Measurements from ENCODE around the gene LYZL4.

Gene LYZL4, protein sequence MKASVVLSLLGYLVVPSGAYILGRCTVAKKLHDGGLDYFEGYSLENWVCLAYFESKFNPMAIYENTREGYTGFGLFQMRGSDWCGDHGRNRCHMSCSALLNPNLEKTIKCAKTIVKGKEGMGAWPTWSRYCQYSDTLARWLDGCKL

DNA sequence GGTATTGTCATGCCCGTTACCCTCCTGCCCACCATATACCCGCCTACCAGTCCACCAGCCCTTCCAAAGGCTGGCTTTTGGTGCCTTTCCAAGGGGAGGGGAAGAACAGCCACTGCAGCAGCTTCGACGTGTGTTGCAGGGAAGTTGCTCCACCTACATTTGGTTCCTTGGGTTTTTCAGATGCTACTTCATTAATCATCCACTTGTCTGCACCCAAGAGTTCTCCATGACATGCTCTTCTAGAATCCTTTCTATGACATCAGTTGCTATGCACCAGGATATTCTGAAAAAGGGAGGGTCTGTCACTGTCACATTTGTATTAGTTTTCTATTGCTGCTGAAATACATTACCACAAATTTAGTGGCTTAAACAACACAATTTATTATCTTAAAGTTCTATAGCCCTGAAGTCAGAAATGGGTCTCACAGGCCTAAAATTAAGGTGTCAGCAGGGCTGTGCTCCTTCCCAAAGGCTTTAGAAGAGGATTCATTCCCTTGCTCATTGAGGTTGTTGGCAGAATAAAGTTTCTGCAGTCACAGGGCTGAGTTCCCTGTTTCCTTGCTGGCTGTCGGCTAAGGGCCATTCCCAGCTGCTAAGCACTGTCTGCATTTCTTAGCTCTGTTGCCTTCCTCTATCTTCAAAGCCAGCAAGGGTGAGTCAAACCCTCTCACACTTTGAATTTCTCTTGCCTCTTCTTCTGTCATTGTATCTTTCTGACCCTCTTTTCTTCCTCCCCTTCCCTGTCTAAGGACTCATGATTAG is at the start of gene LYZL4:
Gene LYZL4, minus strand, starts transcription at position 241 of the 762 bp plus-strand sequence. CDS start 3,359 bp downstream, outside the sequence.
- H3K4me3 ChIP-seq (ENCODE audit: low read length) = no peak within 1 kb of the TSS
- H3K4me1 ChIP-seq (ENCODE audit: insufficient read depth, low read length) = no peaks in the 10 kb centered on the region
- H3K36me3 ChIP-seq (ENCODE audit: insufficient read depth, low read length) = no peaks in the 10 kb centered on the region
- no peak within 1 kb of the TSS for H2AFZ ChIP-seq (ENCODE audit: low read depth, low read length)
- H3K27me3 ChIP-seq (ENCODE audit: insufficient read depth, low read length) = no peaks in the 10 kb centered on the region
- no peaks in the 10 kb centered on the region for H3K9me3 ChIP-seq (ENCODE audit: low read length)

GRCh38 chr3:42459151-42459550 is 48.7 kb upstream of the LYZL4 start:
- no peaks in the 10 kb centered on the region for H3K9me3 ChIP-seq (ENCODE audit: low read length)
- H2AFZ ChIP-seq (ENCODE audit: low read depth, low read length) = no peak overlapping the region
- no peaks in the 10 kb centered on the region for H3K36me3 ChIP-seq (ENCODE audit: insufficient read depth, low read length)
- no peak overlapping the region for H3K4me3 ChIP-seq (ENCODE audit: low read length)
- no peaks in the 10 kb centered on the region for H3K27me3 ChIP-seq (ENCODE audit: insufficient read depth, low read length)
- H3K4me1 ChIP-seq (ENCODE audit: insufficient read depth, low read length) = no peaks in the 10 kb centered on the region

DNA sequence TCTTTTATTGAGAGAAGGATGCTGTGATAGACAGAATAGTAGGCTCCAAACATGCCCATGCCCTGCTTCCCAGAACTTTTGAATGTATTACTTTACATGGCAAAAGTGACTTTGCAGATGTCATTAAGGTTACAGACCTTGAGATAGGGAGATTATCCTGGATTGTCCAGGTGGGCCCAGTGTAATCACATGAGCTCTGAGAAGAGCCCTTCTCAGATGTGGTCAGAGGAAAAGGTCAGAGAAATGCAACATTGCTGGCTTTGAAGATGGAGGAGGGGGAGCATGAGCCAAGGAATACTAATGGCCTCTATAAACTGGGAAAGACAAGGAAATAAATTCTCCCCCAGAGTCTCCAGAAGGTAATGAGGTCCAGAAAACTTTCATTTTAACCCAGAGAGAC is 45.8 kb upstream of the LYZL4 start:
- Histone ChIP-seq H3K4me1 (ENCODE audit: insufficient read depth, low read length) (no peaks in the 10 kb centered on the region), H3K27me3 (ENCODE audit: insufficient read depth, low read length) (no peaks in the 10 kb centered on the region), H2AFZ (ENCODE audit: low read depth, low read length) (no peak overlapping the region), H3K9me3 (ENCODE audit: low read length) (no peaks in the 10 kb centered on the region), H3K4me3 (ENCODE audit: low read length) (no peak overlapping the region), H3K36me3 (ENCODE audit: insufficient read depth, low read length) (no peaks in the 10 kb centered on the region)

- H3K9me3 ChIP-seq (ENCODE audit: low read length) = no peaks in the 10 kb centered on the region
- H3K4me3 ChIP-seq (ENCODE audit: low read length) = no peak overlapping the region
- H3K27me3 ChIP-seq (ENCODE audit: insufficient read depth, low read length) = no peaks in the 10 kb centered on the region
- no peaks in the 10 kb centered on the region for H3K36me3 ChIP-seq (ENCODE audit: insufficient read depth, low read length)
- H2AFZ ChIP-seq (ENCODE audit: low read depth, low read length) = no peak overlapping the region
- no peaks in the 10 kb centered on the region for H3K4me1 ChIP-seq (ENCODE audit: insufficient read depth, low read length)
These were observed 41.3 kb upstream of the LYZL4 start for GRCh38 chr3:42451546-42452230.

DNA sequence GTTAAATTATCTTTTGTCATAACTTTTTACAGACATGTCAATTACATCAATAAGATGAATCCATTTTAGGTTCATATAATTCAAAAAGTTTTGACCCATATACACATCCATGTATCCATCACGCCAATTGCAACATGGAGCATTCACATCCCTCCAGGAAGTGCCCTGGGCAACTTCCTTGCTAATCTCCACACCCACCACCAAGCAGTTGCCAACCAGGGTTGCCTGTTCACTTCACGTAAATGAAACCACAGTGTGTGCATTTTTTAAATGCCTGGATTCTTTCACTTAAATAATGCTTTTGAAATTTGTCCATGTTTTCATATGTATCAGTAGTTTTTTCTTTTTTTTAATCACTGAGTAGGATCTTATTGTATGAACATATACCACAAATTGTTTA is 40.7 kb upstream of the LYZL4 start:
- Histone ChIP-seq H3K4me3 (ENCODE audit: low read length) (no peak overlapping the region), H3K4me1 (ENCODE audit: insufficient read depth, low read length) (no peaks in the 10 kb centered on the region), H3K27me3 (ENCODE audit: insufficient read depth, low read length) (no peaks in the 10 kb centered on the region), H3K9me3 (ENCODE audit: low read length) (no peaks in the 10 kb centered on the region), H2AFZ (ENCODE audit: low read depth, low read length) (no peak overlapping the region), H3K36me3 (ENCODE audit: insufficient read depth, low read length) (no peaks in the 10 kb centered on the region)

- no peak overlapping the region for H3K4me3 ChIP-seq (ENCODE audit: low read length)
These were observed 40.2 kb upstream of the LYZL4 start for GRCh38 chr3:42450567-42450966.

GRCh38 chr3:42447481-42447880 is 37.1 kb upstream of the LYZL4 start:
- no peaks in the 10 kb centered on the region for H3K36me3 ChIP-seq (ENCODE audit: insufficient read depth, low read length)
- no peaks in the 10 kb centered on the region for H3K27me3 ChIP-seq (ENCODE audit: insufficient read depth, low read length)
- no peak overlapping the region for H2AFZ ChIP-seq (ENCODE audit: low read depth, low read length)
- H3K4me1 ChIP-seq (ENCODE audit: insufficient read depth, low read length) = no peaks in the 10 kb centered on the region
- no peak overlapping the region for H3K4me3 ChIP-seq (ENCODE audit: low read length)
- H3K9me3 ChIP-seq (ENCODE audit: low read length) = no peaks in the 10 kb centered on the region

More at GRCh38 chr3:42450567-42450966, 40.2 kb upstream of the LYZL4 start:
- Histone ChIP-seq H3K9me3 (ENCODE audit: low read length) (no peaks in the 10 kb centered on the region), H3K36me3 (ENCODE audit: insufficient read depth, low read length) (no peaks in the 10 kb centered on the region), H2AFZ (ENCODE audit: low read depth, low read length) (no peak overlapping the region), H3K4me1 (ENCODE audit: insufficient read depth, low read length) (no peaks in the 10 kb centered on the region), H3K27me3 (ENCODE audit: insufficient read depth, low read length) (no peaks in the 10 kb centered on the region)

GRCh38 chr3:42446111-42447050 is 36.0 kb upstream of the LYZL4 start:
- Histone ChIP-seq H3K4me1 (ENCODE audit: insufficient read depth, low read length) (no peaks in the 10 kb centered on the region), H3K36me3 (ENCODE audit: insufficient read depth, low read length) (no peaks in the 10 kb centered on the region), H3K4me3 (ENCODE audit: low read length) (no peak overlapping the region), H2AFZ (ENCODE audit: low read depth, low read length) (no peak overlapping the region), H3K9me3 (ENCODE audit: low read length) (no peaks in the 10 kb centered on the region), H3K27me3 (ENCODE audit: insufficient read depth, low read length) (no peaks in the 10 kb centered on the region)

GRCh38 chr3:42443819-42444436 is 33.5 kb upstream of the LYZL4 start:
- Histone ChIP-seq H3K4me1 (ENCODE audit: insufficient read depth, low read length) (peaks cover 11% of the 10 kb centered on the region), H2AFZ (ENCODE audit: low read depth, low read length) (no peak overlapping the region), H3K9me3 (ENCODE audit: low read length) (no peaks in the 10 kb centered on the region), H3K36me3 (ENCODE audit: insufficient read depth, low read length) (no peaks in the 10 kb centered on the region), H3K27me3 (ENCODE audit: insufficient read depth, low read length) (no peaks in the 10 kb centered on the region), H3K4me3 (ENCODE audit: low read length) (no peak overlapping the region)

GRCh38 chr3:42443292-42443691 is 32.9 kb upstream of the LYZL4 start:
- Histone ChIP-seq H3K4me3 (ENCODE audit: low read length) (no peak overlapping the region), H3K36me3 (ENCODE audit: insufficient read depth, low read length) (no peaks in the 10 kb centered on the region), H3K9me3 (ENCODE audit: low read length) (no peaks in the 10 kb centered on the region), H3K4me1 (ENCODE audit: insufficient read depth, low read length) (peaks cover 11% of the 10 kb centered on the region), H2AFZ (ENCODE audit: low read depth, low read length) (no peak overlapping the region), H3K27me3 (ENCODE audit: insufficient read depth, low read length) (no peaks in the 10 kb centered on the region)

DNA sequence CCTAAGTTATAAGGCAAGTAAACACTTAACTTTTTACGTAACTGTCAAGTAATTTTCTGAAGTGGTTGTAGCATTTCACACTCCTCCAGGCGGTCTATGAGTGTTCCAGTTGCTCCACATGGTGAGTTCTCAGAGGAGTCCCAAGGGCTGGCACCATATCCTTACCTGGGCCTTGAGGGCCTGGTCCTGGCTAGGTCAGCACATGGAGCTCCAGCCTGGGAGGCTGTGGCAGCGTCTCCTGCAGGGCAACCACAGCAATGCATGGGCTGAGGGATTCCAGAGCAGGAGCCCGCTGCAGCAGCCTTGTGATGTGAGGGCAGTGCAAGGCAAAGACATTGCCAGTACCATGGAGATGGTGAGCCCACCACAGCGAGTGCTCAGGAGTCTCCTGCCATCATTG is 32.2 kb upstream of the LYZL4 start:
- Histone ChIP-seq H3K4me1 (ENCODE audit: insufficient read depth, low read length) (peaks cover 11% of the 10 kb centered on the region), H3K9me3 (ENCODE audit: low read length) (no peaks in the 10 kb centered on the region), H3K27me3 (ENCODE audit: insufficient read depth, low read length) (no peaks in the 10 kb centered on the region), H3K36me3 (ENCODE audit: insufficient read depth, low read length) (no peaks in the 10 kb centered on the region), H3K4me3 (ENCODE audit: low read length) (no peak overlapping the region), H2AFZ (ENCODE audit: low read depth, low read length) (no peak overlapping the region)

DNA sequence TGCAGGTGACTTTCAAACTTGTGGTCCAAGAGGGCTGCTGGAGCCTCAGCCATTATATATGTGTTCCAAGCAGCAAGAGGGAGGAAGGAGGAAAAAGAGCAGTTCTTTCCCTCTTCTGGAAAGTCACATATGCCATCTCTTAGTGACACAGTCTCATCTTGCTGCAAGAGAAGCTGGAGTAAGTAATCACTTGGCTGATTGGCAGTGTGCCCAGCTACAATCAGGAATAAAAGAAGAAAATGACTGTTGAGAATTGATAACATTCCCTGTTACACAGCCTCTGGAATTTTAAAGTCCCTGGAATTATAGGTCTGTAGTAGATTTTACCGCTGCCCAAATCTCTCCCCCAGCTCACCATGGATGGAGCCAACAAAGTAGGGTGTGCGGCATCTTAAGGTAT is 31.4 kb upstream of the LYZL4 start:
- H3K36me3 ChIP-seq (ENCODE audit: insufficient read depth, low read length) = no peaks in the 10 kb centered on the region
- peaks cover 11% of the 10 kb centered on the region for H3K4me1 ChIP-seq (ENCODE audit: insufficient read depth, low read length)
- no peaks in the 10 kb centered on the region for H3K27me3 ChIP-seq (ENCODE audit: insufficient read depth, low read length)

More for the DNA sequence above, 31.4 kb upstream of the LYZL4 start:
- Histone ChIP-seq H2AFZ (ENCODE audit: low read depth, low read length) (no peak overlapping the region), H3K9me3 (ENCODE audit: low read length) (no peaks in the 10 kb centered on the region), H3K4me3 (ENCODE audit: low read length) (no peak overlapping the region)
